Measurements from ENCODE around the gene GTSE1. TPM values are rescaled to one million over a fixed set of nuclear protein-coding genes. Genes with fewer than 3 reads are reported as not detected.

GTSE1 gene
- total and polyA plus RNA-seq, 2 of the 13 experiments (the other 11 are each of a cell fraction or from before 2014, with no cell fraction given), result 10.7 to 13.5 TPM

DNA sequence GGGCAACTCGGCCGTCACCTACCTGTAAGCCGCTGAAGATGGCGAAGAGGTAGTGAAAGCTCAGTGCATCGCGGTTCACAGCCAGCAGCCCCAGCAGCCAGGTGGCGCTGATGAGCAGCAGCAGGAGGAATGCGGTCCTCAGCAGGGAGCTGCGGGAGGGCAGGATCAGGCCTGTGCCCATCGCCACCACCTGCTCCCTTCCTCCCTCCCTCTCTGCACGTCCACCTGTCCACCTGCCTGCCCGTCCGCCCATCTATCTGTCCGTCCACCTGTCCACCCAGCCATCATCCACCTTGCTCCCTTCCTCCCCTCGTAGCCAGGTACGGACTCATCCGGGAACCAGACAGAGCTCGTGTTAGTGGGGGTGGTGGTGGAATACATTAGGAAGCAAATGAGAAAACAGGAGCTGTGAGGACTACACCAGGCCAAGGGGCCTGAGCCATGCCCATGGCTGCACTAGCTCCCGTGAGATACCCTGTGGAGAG is 71.1 kb downstream of the GTSE1 start:
- Histone ChIP-seq H4K20me1 (ENCODE audit: insufficient read depth, low read length) (no peaks in the 10 kb centered on the region), H3K4me1 (ENCODE audit: insufficient read depth, low read length) (peaks cover 40% of the 10 kb centered on the region), H3K9ac (ENCODE audit: insufficient read depth, low read depth, low read length) (no peak overlapping the region), H3K36me3 (replicated peaks in 1 of 2; ENCODE audit: control insufficient read depth in 1 of 2, insufficient read depth in 2 of 2, low read length in 2 of 2) (no peaks in the 10 kb centered on the region), H3K27me3 (ENCODE audit: control insufficient read depth in 1 of 2, insufficient read depth in 2 of 2, low read length in 2 of 2) (no peaks in the 10 kb centered on the region), H3K9me3 (ENCODE audit: low read length) (no peaks in the 10 kb centered on the region), H3K4me2 (ENCODE audit: low read depth, low read length) (no peak overlapping the region), H3K27ac (ENCODE audit: extremely low read length, insufficient read depth, low read length) (no peak overlapping the region), H3K79me2 (ENCODE audit: insufficient read depth, low read length) (no peaks in the 10 kb centered on the region), H3K4me3 (replicated peaks in 1 of 3; ENCODE audit: insufficient read depth in 1 of 3, low read depth in 2 of 3, low read length in 3 of 3) (no peak overlapping the region), H2AFZ (ENCODE audit: low read length) (no peak overlapping the region)
- DNase-seq (ENCODE audit: low spot score), result peak; percentile 44
- intact Hi-C loops (cut with micrococcal nuclease; ENCODE audit: unreplicated experiment) (loop anchor here (1.0 kb wide), 2 partner anchors 23 to 175 kb away; no protein-coding TSS in a partner anchor), in situ Hi-C loops (cut with HindIII; ENCODE audit: extremely low pct_ligation_motif_present, low pct_unique_long_range_greater_than_20kb) (loop anchor here (5.0 kb wide), 2 partner anchors 75 to 170 kb away; partner anchors contain the start of gene CELSR1)
- CTCF ChIA-PET (ENCODE audit: low intra/inter-chr PET ratio, low total read pairs), result interaction anchor here (1.6 to 3.0 kb wide), 4 partner anchors 13 to 175 kb away, joined by 3 to 48 read pairs (median 12); no protein-coding TSS in a partner anchor
- FAIRE-seq, result peak; percentile 21
- ATAC-seq, result peak; percentile 75
- 45% methylated on average over 16 of the region's 19 CpGs for WGBS (ENCODE audit: low lambda C conversion rate)
- POLR2A ChIA-PET, result interaction anchor here (0.9 to 1.5 kb wide), 6 partner anchors 10 to 85 kb away, joined by 3 to 33 read pairs (median 4); no protein-coding TSS in a partner anchor
- BruUV-seq (replicated peaks), result no TSS peak
- TF ChIP-seq, protein P1, sequence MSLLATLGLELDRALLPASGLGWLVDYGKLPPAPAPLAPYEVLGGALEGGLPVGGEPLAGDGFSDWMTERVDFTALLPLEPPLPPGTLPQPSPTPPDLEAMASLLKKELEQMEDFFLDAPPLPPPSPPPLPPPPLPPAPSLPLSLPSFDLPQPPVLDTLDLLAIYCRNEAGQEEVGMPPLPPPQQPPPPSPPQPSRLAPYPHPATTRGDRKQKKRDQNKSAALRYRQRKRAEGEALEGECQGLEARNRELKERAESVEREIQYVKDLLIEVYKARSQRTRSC (CRISPR knock-in tag; IDR thresholded peaks at IDR 0.05; ENCODE audit: low read depth), result no peak
- TF ChIP-seq, protein P2, sequence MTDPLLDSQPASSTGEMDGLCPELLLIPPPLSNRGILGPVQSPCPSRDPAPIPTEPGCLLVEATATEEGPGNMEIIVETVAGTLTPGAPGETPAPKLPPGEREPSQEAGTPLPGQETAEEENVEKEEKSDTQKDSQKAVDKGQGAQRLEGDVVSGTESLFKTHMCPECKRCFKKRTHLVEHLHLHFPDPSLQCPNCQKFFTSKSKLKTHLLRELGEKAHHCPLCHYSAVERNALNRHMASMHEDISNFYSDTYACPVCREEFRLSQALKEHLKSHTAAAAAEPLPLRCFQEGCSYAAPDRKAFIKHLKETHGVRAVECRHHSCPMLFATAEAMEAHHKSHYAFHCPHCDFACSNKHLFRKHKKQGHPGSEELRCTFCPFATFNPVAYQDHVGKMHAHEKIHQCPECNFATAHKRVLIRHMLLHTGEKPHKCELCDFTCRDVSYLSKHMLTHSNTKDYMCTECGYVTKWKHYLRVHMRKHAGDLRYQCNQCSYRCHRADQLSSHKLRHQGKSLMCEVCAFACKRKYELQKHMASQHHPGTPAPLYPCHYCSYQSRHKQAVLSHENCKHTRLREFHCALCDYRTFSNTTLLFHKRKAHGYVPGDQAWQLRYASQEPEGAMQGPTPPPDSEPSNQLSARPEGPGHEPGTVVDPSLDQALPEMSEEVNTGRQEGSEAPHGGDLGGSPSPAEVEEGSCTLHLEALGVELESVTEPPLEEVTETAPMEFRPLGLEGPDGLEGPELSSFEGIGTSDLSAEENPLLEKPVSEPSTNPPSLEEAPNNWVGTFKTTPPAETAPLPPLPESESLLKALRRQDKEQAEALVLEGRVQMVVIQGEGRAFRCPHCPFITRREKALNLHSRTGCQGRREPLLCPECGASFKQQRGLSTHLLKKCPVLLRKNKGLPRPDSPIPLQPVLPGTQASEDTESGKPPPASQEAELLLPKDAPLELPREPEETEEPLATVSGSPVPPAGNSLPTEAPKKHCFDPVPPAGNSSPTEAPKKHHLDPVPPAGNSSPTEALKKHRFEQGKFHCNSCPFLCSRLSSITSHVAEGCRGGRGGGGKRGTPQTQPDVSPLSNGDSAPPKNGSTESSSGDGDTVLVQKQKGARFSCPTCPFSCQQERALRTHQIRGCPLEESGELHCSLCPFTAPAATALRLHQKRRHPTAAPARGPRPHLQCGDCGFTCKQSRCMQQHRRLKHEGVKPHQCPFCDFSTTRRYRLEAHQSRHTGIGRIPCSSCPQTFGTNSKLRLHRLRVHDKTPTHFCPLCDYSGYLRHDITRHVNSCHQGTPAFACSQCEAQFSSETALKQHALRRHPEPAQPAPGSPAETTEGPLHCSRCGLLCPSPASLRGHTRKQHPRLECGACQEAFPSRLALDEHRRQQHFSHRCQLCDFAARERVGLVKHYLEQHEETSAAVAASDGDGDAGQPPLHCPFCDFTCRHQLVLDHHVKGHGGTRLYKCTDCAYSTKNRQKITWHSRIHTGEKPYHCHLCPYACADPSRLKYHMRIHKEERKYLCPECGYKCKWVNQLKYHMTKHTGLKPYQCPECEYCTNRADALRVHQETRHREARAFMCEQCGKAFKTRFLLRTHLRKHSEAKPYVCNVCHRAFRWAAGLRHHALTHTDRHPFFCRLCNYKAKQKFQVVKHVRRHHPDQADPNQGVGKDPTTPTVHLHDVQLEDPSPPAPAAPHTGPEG (CRISPR knock-in tag; IDR thresholded peaks at IDR 0.05), result 0 out of 2 replicates have a peak, but pooled peaks have one; percentile 11
- TF ChIP-seq ERF (CRISPR knock-in tag; IDR thresholded peaks at IDR 0.05) (peak; percentile 61; the same call in 1 of the 2 replicates), ETV5 (CRISPR knock-in tag; IDR thresholded peaks at IDR 0.05; ENCODE audit: borderline replicate concordance) (0 out of 2 replicates have a peak, but pooled peaks have one; percentile 43), JDP2 (CRISPR knock-in tag; IDR thresholded peaks at IDR 0.05; ENCODE audit: borderline replicate concordance) (no peak), GABPB1 (CRISPR knock-in tag; IDR thresholded peaks at IDR 0.05) (peak; percentile 64), NONO (IDR thresholded peaks at IDR 0.05) (no peak), NONO (CRISPR knock-in tag; conservative IDR thresholded peaks at IDR 0.05) (peak; percentile 71; the same call in 1 of the 2 replicates), GATAD1 (CRISPR knock-in tag; IDR thresholded peaks at IDR 0.05) (0 out of 2 replicates have a peak, but pooled peaks have one; percentile 37), ZNF350 (CRISPR knock-in tag; IDR thresholded peaks at IDR 0.05; ENCODE audit: borderline replicate concordance, low read depth) (0 out of 2 replicates have a peak, but pooled peaks have one; percentile 20), SMC3 (IDR thresholded peaks at IDR 0.05; ENCODE audit: low read length) (peak; percentile 86)
- TF ChIP-seq, protein P3, sequence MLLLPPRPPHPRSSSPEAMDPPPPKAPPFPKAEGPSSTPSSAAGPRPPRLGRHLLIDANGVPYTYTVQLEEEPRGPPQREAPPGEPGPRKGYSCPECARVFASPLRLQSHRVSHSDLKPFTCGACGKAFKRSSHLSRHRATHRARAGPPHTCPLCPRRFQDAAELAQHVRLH (CRISPR knock-in tag; IDR thresholded peaks at IDR 0.05; ENCODE audit: borderline replicate concordance, low read depth), result peak; percentile 57; the same call in 1 of the 2 replicates
- TF ChIP-seq, protein P4, sequence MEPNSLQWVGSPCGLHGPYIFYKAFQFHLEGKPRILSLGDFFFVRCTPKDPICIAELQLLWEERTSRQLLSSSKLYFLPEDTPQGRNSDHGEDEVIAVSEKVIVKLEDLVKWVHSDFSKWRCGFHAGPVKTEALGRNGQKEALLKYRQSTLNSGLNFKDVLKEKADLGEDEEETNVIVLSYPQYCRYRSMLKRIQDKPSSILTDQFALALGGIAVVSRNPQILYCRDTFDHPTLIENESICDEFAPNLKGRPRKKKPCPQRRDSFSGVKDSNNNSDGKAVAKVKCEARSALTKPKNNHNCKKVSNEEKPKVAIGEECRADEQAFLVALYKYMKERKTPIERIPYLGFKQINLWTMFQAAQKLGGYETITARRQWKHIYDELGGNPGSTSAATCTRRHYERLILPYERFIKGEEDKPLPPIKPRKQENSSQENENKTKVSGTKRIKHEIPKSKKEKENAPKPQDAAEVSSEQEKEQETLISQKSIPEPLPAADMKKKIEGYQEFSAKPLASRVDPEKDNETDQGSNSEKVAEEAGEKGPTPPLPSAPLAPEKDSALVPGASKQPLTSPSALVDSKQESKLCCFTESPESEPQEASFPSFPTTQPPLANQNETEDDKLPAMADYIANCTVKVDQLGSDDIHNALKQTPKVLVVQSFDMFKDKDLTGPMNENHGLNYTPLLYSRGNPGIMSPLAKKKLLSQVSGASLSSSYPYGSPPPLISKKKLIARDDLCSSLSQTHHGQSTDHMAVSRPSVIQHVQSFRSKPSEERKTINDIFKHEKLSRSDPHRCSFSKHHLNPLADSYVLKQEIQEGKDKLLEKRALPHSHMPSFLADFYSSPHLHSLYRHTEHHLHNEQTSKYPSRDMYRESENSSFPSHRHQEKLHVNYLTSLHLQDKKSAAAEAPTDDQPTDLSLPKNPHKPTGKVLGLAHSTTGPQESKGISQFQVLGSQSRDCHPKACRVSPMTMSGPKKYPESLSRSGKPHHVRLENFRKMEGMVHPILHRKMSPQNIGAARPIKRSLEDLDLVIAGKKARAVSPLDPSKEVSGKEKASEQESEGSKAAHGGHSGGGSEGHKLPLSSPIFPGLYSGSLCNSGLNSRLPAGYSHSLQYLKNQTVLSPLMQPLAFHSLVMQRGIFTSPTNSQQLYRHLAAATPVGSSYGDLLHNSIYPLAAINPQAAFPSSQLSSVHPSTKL (CRISPR knock-in tag; IDR thresholded peaks at IDR 0.05), result 0 out of 2 replicates have a peak, but pooled peaks have one; percentile 40

All from HepG2 (cell line).